ENCODE data around the gene LRIG3.

Gene LRIG3

GRCh38 chr12:58844161-58844560, 76.1 kb downstream of the LRIG3 start:
- no peak for TF ChIP-seq CTCF (IDR thresholded peaks at IDR 0.05; ENCODE audit: control insufficient read depth, extremely low read depth, insufficient read depth)
- no peak for DNase-seq (ENCODE audit: low read depth)
- H3K4me3 ChIP-seq (ENCODE audit: low read depth, low read length), result no peak overlapping the region

GRCh38 chr12:58841058-58841798, 79.1 kb downstream of the LRIG3 start:
- no peak for TF ChIP-seq CTCF (IDR thresholded peaks at IDR 0.05; ENCODE audit: control insufficient read depth, extremely low read depth, insufficient read depth)
- no peak overlapping the region for H3K4me3 ChIP-seq (ENCODE audit: low read depth, low read length)
- DNase-seq (ENCODE audit: low read depth), result no peak

- TF ChIP-seq CTCF (IDR thresholded peaks at IDR 0.05; ENCODE audit: control insufficient read depth, extremely low read depth, insufficient read depth), result peak; percentile 59
- H3K4me3 ChIP-seq (ENCODE audit: low read depth, low read length), result no peak overlapping the region
- DNase-seq (ENCODE audit: low read depth), result peak; percentile 41
These were observed 86.5 kb downstream of the LRIG3 start for GRCh38 chr12:58833853-58834252.

- no peak for TF ChIP-seq CTCF (IDR thresholded peaks at IDR 0.05; ENCODE audit: control insufficient read depth, extremely low read depth, insufficient read depth)
These were observed 87.4 kb downstream of the LRIG3 start for GRCh38 chr12:58832920-58833319.

More at GRCh38 chr12:58832920-58833319, 87.4 kb downstream of the LRIG3 start:
- H3K4me3 ChIP-seq (ENCODE audit: low read depth, low read length), result no peak overlapping the region
- no peak for DNase-seq (ENCODE audit: low read depth)
